Measurements from ENCODE around the gene NCDN. TPM values are rescaled to one million over a fixed set of nuclear protein-coding genes. Genes with fewer than 3 reads are reported as not detected.
"Not testable (repeated sequence)": the region's sequence is repeated elsewhere in the genome, so short reads cannot be mapped to it uniquely, and the experiment has no call there.

NCDN gene
- total RNA-seq, 1 experiment from 2014 or later = 17.4 TPM

DNA sequence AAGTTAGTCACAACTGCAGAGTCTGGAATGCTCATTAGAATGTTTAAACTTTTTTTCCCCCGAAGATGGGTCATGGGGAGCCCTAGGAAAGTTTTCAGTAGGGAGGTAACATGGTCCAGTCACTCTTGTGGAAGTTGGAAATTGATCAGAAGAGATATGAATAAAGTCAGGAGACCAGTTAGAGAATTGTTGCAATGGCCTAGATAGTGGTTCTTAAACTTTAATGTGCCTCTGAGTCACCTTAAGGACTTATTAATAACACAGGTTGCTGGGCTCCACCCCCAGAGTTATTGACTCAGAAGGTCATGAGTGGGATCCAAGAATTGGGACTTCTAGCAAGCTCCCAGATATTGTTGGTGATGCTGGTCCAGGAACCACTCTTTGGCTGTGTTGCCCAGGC is 12.3 kb downstream of the NCDN start:
- Histone ChIP-seq H3K4me1 (replicated peaks) (peaks cover 8% of the 10 kb centered on the region), H3K4me3 (no peak overlapping the region), H3K9me3 (replicated peaks) (no peaks in the 10 kb centered on the region), H3K36me3 (peaks cover 5% of the 10 kb centered on the region), H3K27me3 (replicated peaks) (peaks cover 7% of the 10 kb centered on the region), H3K27ac (no peak overlapping the region)
- DNase-seq (ENCODE audit: low read depth in 1 of 2, low spot score in 2 of 2) = no peak

GRCh38 chr1:35570589-35571137 is 13.1 kb downstream of the NCDN start:
- no peaks in the 10 kb centered on the region for H3K36me3 ChIP-seq
- no peaks in the 10 kb centered on the region for H3K9me3 ChIP-seq (replicated peaks)
- peaks cover 8% of the 10 kb centered on the region for H3K4me1 ChIP-seq (replicated peaks)
- peaks cover 7% of the 10 kb centered on the region for H3K27me3 ChIP-seq (replicated peaks)
- no peak overlapping the region for H3K4me3 ChIP-seq
- H3K27ac ChIP-seq = no peak overlapping the region
- DNase-seq (ENCODE audit: low read depth in 1 of 2, low spot score in 2 of 2) = no peak

- Histone ChIP-seq H3K9me3 (replicated peaks) (no peaks in the 10 kb centered on the region), H3K4me1 (replicated peaks) (peaks cover 8% of the 10 kb centered on the region), H3K4me3 (no peak overlapping the region), H3K27ac (no peak overlapping the region), H3K36me3 (no peaks in the 10 kb centered on the region), H3K27me3 (replicated peaks) (peaks cover 7% of the 10 kb centered on the region)
- DNase-seq (ENCODE audit: low read depth in 1 of 2, low spot score in 2 of 2) = no peak
These were observed 13.7 kb downstream of the NCDN start for GRCh38 chr1:35571263-35571662.

GRCh38 chr1:35572296-35572695 is 14.7 kb downstream of the NCDN start:
- DNase-seq (ENCODE audit: low read depth in 1 of 2, low spot score in 2 of 2) = no peak
- Histone ChIP-seq H3K36me3 (no peaks in the 10 kb centered on the region), H3K4me1 (replicated peaks) (peaks cover 8% of the 10 kb centered on the region), H3K9me3 (replicated peaks) (no peaks in the 10 kb centered on the region), H3K27me3 (replicated peaks) (peaks cover 7% of the 10 kb centered on the region), H3K4me3 (no peak overlapping the region), H3K27ac (no peak overlapping the region)

DNA sequence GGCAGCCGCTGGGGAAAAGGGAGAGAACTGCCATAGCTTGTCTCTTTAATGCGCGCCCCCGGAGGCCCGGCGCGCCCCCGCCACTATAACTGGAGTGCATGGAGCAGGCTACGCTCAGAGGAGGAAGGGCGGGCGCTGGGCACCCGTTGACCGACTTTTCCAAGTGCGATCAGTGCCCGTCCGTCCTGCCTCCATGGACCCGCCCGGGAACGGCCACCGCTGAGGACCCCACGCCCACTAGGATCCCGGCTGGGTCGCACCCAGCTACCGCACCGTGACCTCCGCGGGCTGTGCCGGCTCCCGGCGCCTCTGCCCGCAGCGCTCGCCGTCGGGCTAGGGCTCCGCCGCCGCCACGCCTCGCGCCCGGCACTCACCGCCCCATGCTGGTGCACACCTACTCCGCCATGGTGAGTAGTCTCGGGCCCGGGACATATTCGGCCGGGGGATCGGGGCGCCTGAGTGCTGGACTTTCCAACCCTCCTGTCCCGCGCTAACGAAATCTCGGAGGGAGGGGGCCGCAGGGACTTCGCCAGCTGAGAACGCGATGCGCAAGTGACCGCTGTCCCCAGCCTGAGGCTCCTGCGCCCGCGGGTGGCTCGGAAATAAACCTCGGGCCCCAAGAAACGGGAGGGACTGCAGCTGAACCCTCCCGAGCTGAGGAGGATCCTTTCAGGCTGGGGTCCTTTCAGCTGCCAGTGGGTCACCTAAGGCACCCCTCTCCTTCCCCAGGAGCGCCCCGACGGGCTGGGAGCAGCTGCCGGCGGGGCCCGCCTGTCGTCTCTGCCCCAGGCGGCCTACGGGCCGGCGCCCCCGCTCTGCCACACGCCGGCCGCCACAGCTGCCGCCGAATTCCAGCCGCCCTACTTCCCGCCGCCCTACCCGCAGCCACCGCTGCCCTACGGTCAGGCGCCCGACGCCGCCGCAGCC is 15.9 kb downstream of the NCDN start, which contains the start of gene TFAP2E:
TFAP2E (plus strand) TSS at position 117 of the 927 bp plus-strand sequence; CDS start at position 381, 264 bp downstream.
- Histone ChIP-seq H3K4me1 (replicated peaks) (peaks cover 8% of the 10 kb centered on the region), H3K9me3 (replicated peaks) (no peaks in the 10 kb centered on the region), H3K27ac (no peak within 1 kb of the TSS), H3K4me3 (peak within 1 kb of the TSS; percentile 46), H3K36me3 (no peaks in the 10 kb centered on the region), H3K27me3 (replicated peaks) (peaks cover 7% of the 10 kb centered on the region)
- peak in 1 of 2 experiments; percentile 42 for DNase-seq (ENCODE audit: low read depth in 1 of 2, low spot score in 2 of 2)

DNA sequence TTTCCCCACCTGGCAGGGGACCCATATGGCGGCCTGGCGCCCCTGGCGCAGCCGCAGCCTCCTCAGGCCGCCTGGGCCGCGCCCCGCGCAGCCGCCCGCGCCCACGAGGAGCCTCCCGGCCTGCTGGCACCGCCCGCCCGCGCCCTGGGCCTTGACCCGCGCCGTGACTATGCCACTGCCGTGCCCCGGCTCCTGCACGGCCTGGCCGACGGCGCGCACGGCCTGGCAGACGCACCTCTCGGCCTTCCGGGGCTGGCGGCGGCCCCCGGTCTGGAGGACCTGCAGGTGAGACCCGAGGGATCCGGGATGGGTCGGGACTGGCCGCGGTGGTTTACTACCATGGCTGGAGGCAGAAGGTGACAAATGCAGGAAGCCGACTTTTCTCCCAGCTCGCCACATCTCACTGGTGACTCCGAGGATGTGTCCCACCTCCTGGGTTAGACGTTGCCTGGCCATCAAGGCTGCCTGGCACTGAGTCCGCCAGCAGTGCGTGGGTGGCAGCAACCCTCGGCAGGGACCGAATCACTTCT is 16.6 kb downstream of the NCDN start:
- Histone ChIP-seq H3K4me3 (no peak overlapping the region), H3K36me3 (no peaks in the 10 kb centered on the region), H3K27ac (no peak overlapping the region), H3K27me3 (replicated peaks) (peaks cover 7% of the 10 kb centered on the region), H3K4me1 (replicated peaks) (peaks cover 8% of the 10 kb centered on the region), H3K9me3 (replicated peaks) (no peaks in the 10 kb centered on the region)
- DNase-seq (ENCODE audit: low read depth in 1 of 2, low spot score in 2 of 2) = no peak

GRCh38 chr1:35574655-35575415 is 17.2 kb downstream of the NCDN start:
- no peak for DNase-seq (ENCODE audit: low read depth in 1 of 2, low spot score in 2 of 2)
- H3K4me1 ChIP-seq (replicated peaks) = peaks cover 8% of the 10 kb centered on the region
- H3K4me3 ChIP-seq = no peak overlapping the region
- H3K9me3 ChIP-seq (replicated peaks) = no peaks in the 10 kb centered on the region
- peaks cover 7% of the 10 kb centered on the region for H3K27me3 ChIP-seq (replicated peaks)
- H3K27ac ChIP-seq = no peak overlapping the region
- H3K36me3 ChIP-seq = no peaks in the 10 kb centered on the region

DNA sequence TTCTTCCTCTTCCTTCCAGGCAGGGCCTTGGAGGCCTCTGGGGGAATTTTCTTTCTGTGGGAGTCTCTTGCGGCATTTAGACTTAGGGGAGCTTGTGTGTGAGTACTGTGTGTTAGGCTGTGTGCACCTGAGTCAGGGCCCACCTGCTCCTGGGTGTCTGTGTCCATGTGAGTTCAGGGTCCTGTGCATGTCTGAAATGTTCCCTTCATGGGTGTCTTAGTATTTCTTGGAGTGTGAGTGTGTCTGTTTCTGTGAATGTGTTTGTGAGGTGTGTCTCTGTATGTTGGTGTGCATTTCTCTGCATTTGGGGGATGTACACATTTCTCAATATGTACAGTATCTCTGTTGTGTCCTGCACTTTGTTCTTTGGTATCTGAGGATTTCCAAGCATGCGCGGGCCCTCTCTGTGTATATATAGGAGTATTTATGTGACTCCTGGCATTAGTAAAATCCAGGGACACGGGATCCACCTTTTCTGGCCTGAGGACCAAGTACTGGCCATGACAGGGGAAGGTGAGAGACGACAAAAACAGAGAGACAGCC is 17.9 kb downstream of the NCDN start:
- H3K4me3 ChIP-seq = no peak overlapping the region
- no peaks in the 10 kb centered on the region for H3K9me3 ChIP-seq (replicated peaks)
- H3K4me1 ChIP-seq (replicated peaks) = peaks cover 8% of the 10 kb centered on the region
- peaks cover 7% of the 10 kb centered on the region for H3K27me3 ChIP-seq (replicated peaks)
- DNase-seq (ENCODE audit: low read depth in 1 of 2, low spot score in 2 of 2) = no peak
- no peaks in the 10 kb centered on the region for H3K36me3 ChIP-seq
- H3K27ac ChIP-seq = no peak overlapping the region

- Histone ChIP-seq H3K27me3 (replicated peaks) (peaks cover 10% of the 10 kb centered on the region), H3K9me3 (replicated peaks) (no peaks in the 10 kb centered on the region), H3K27ac (no peak overlapping the region), H3K4me1 (replicated peaks) (peaks cover 8% of the 10 kb centered on the region), H3K4me3 (no peak overlapping the region), H3K36me3 (no peaks in the 10 kb centered on the region)
- DNase-seq (ENCODE audit: low read depth in 1 of 2, low spot score in 2 of 2) = no peak
These were observed 18.6 kb downstream of the NCDN start for GRCh38 chr1:35576061-35576765.

DNA sequence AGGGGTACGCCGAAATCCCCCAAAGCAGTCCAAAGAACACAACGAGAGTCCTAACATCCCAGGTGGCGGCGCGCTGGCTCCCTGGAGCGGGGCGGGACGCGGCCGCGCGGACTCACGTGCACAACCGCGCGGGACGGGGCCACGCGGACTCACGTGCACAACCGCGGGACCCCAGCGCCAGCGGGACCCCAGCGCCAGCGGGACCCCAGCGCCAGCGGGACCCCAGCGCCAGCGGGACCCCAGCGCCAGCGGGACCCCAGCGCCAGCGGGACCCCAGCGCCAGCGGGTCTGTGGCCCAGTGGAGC is 19.1 kb downstream of the NCDN start:
- H3K27me3 ChIP-seq (replicated peaks); H3K4me3 ChIP-seq; H3K27ac ChIP-seq; DNase-seq (ENCODE audit: low read depth in 1 of 2, low spot score in 2 of 2); H3K4me1 ChIP-seq (replicated peaks); H3K9me3 ChIP-seq (replicated peaks); H3K36me3 ChIP-seq: not testable (repeated sequence)

- Histone ChIP-seq H3K27me3 (replicated peaks) (peaks cover 10% of the 10 kb centered on the region), H3K9me3 (replicated peaks) (no peaks in the 10 kb centered on the region), H3K27ac (no peak overlapping the region), H3K36me3 (no peaks in the 10 kb centered on the region), H3K4me3 (no peak overlapping the region), H3K4me1 (replicated peaks) (peaks cover 8% of the 10 kb centered on the region)
- DNase-seq (ENCODE audit: low read depth in 1 of 2, low spot score in 2 of 2) = no peak
These were observed 19.7 kb downstream of the NCDN start for GRCh38 chr1:35577071-35577998.

DNA sequence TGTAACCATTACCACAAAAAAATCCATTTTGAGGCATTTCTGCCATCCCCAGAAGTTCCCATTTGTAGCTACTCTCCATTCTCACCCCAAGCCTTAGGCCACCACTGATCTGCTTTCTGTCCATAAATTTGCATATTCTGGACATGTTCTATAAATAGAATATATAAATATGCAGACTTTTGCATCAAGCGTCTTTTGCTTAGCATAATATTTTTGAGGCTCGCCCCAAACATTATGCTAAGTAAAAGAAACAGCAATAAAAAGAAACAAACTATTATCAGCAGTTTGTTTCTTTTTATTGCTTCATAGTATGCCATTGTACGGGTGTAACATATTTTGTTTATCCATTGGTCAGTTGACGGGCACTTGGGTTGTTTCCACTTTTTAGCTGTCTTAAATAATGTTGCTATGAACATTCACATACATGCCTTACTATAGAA is 23.4 kb downstream of the NCDN start:
- no peak for DNase-seq (ENCODE audit: low read depth in 1 of 2, low spot score in 2 of 2)
- Histone ChIP-seq H3K4me1 (replicated peaks) (no peaks in the 10 kb centered on the region), H3K27me3 (replicated peaks) (0 out of 2 replicates have a peak, but pooled peaks cover 2% of the 10 kb centered on the region), H3K9me3 (replicated peaks) (no peaks in the 10 kb centered on the region), H3K27ac (no peak overlapping the region), H3K36me3 (no peaks in the 10 kb centered on the region), H3K4me3 (no peak overlapping the region)
